Osteocyte (in vitro differentiated cells): Measurements from ENCODE around the gene MYO1B. TPM values are rescaled to one million over a fixed set of nuclear protein-coding genes. Genes with fewer than 3 reads are reported as not detected.

Experiments used
- DNase-seq: peaks from one replicate; pipeline ENCODE4 v3.0.0; 2021; ENCODE audit warnings: mixed read lengths; ENCODE audit not compliant: unreplicated experiment; ENCODE audit errors: extremely low spot score
- H3K27ac Mint-ChIP-seq: one replicate; pipeline ENCODE4 v1.8.0; 2021; ENCODE audit warnings: mild to moderate bottlenecking, mixed read lengths; ENCODE audit not compliant: unreplicated experiment
- H3K27me3 Mint-ChIP-seq: one replicate; pipeline ENCODE4 v1.8.0; 2021; ENCODE audit warnings: mixed read lengths; ENCODE audit not compliant: unreplicated experiment
- H3K36me3 Mint-ChIP-seq: one replicate; pipeline ENCODE4 v1.8.0; 2021; ENCODE audit warnings: mixed read lengths; ENCODE audit not compliant: unreplicated experiment
- H3K4me1 Mint-ChIP-seq: one replicate; pipeline ENCODE4 v1.8.0; 2021; ENCODE audit warnings: mixed read lengths; ENCODE audit not compliant: unreplicated experiment
- H3K4me3 Mint-ChIP-seq: one replicate; pipeline ENCODE4 v1.8.0; 2021; ENCODE audit warnings: mild to moderate bottlenecking, moderate library complexity, mixed read lengths; ENCODE audit not compliant: unreplicated experiment
- H3K9me3 Mint-ChIP-seq: one replicate; pipeline ENCODE4 v1.8.0; 2021; ENCODE audit warnings: mixed read lengths; ENCODE audit not compliant: unreplicated experiment
- CTCF ChIP-seq: fragments of 200-600 bp; sonication (generic); IDR thresholded peaks from 2 replicates; pipeline ENCODE4 v1.5.0; 2021; ENCODE audit warnings: antibody characterized with exemption, mild to moderate bottlenecking, moderate library complexity
- total RNA-seq: library from RNA; stranded (reverse); gene quantifications from 2 replicates; pipeline ENCODE4 v1.2.1, GENCODE V29; 2021

MYO1B gene
- total RNA-seq, 1 donor from 2014 or later: 91.1 TPM

GRCh38 chr2:191355170-191355758 lies 110.1 kb downstream of the MYO1B start:
- DNase-seq: no peak
- Mint-ChIP-seq H3K4me3 (no peak overlapping the region), H3K27me3 (no peaks in the 10 kb centered on the region), H3K4me1 (peaks cover 38% of the 10 kb centered on the region), H3K9me3 (no peaks in the 10 kb centered on the region), H3K36me3 (peaks cover 25% of the 10 kb centered on the region), H3K27ac (no peak overlapping the region)
- TF ChIP-seq CTCF: no peak

GRCh38 chr2:191357678-191358077 lies 112.5 kb downstream of the MYO1B start:
- DNase-seq: no peak
- H3K27me3 Mint-ChIP-seq: no peaks in the 10 kb centered on the region
- no peak overlapping the region for H3K27ac Mint-ChIP-seq
- peaks cover 27% of the 10 kb centered on the region for H3K36me3 Mint-ChIP-seq
- no peaks in the 10 kb centered on the region for H3K9me3 Mint-ChIP-seq
- TF ChIP-seq CTCF: no peak
- peaks cover 30% of the 10 kb centered on the region for H3K4me1 Mint-ChIP-seq
- H3K4me3 Mint-ChIP-seq: no peak overlapping the region

DNA sequence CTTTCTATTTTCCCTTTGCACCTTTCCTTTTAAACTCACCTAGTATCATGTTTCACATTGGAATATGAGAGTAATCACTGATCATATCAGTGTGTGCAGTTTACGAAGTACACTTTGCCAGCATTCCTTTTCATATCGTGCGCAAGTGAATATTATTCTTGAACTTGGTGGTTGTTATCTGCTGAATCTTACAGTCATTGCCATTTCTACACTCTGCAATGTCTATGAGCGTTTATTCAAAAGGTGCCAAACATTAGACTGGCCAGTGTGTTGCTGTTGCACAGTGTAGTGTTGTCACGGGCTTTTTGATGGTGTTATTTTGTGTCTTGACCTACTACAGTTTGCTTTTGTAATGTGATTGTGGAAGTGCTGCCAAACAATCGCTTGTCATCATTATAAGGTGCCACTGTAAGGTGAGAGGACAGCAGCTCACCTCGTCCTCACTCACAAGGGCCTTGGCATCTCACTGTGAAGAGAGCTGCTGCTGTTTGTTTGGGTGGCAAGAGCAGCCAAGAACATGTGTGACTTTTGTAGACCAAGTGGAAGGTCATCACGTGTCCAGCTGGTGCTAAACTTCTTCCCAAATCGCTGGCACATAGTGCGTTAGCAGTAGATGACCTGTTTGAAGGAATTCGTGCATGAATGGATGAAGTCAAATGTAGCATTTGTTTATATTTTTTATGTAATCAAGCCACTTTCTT lies 113.3 kb downstream of the MYO1B start:
- Mint-ChIP-seq H3K27ac (peak overlapping the region; percentile 39), H3K27me3 (no peaks in the 10 kb centered on the region), H3K9me3 (no peaks in the 10 kb centered on the region), H3K4me3 (no peak overlapping the region), H3K36me3 (peaks cover 23% of the 10 kb centered on the region), H3K4me1 (peaks cover 32% of the 10 kb centered on the region)
- DNase-seq: no peak
- no peak for TF ChIP-seq CTCF

- no peak overlapping the region for H3K4me3 Mint-ChIP-seq
- H3K4me1 Mint-ChIP-seq: peaks cover 38% of the 10 kb centered on the region
- no peaks in the 10 kb centered on the region for H3K9me3 Mint-ChIP-seq
- DNase-seq: no peak
- H3K36me3 Mint-ChIP-seq: peaks cover 29% of the 10 kb centered on the region
- TF ChIP-seq CTCF: no peak
- H3K27ac Mint-ChIP-seq: peak overlapping the region; percentile 83
- no peaks in the 10 kb centered on the region for H3K27me3 Mint-ChIP-seq
Observed at GRCh38 chr2:191359133-191359532, 113.9 kb downstream of the MYO1B start.

DNA sequence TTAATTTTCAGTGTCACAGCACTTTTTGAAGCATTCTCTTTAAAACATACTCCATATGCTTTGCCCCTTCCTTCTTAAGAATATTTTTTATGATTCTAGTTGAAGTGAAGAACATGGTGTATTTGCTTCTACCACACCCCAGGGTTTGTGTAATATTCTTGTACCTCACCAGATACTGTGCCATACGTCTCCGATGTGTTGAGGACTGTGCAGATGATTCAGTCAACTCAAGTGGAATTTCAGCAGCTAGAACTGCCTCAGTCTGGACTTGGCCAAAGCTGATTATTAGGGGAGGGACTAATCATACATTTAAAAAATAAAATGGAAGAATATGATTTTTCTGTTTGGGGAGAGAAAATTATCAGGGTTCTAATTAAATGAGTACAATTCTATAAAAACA lies 115.7 kb downstream of the MYO1B start:
- TF ChIP-seq CTCF: no peak
- Mint-ChIP-seq H3K27ac (no peak overlapping the region), H3K36me3 (peaks cover 29% of the 10 kb centered on the region), H3K4me1 (peaks cover 46% of the 10 kb centered on the region), H3K27me3 (no peaks in the 10 kb centered on the region), H3K9me3 (no peaks in the 10 kb centered on the region), H3K4me3 (no peak overlapping the region)
- no peak for DNase-seq
